ENCODE data around the gene ZNF615.
A peak's percentile ranks its signal among the peaks of the same experiment; 100 is the strongest.
"Not testable (repeated sequence)": the region's sequence is repeated elsewhere in the genome, so short reads cannot be mapped to it uniquely, and the experiment has no call there.

The ZNF615 gene

DNA sequence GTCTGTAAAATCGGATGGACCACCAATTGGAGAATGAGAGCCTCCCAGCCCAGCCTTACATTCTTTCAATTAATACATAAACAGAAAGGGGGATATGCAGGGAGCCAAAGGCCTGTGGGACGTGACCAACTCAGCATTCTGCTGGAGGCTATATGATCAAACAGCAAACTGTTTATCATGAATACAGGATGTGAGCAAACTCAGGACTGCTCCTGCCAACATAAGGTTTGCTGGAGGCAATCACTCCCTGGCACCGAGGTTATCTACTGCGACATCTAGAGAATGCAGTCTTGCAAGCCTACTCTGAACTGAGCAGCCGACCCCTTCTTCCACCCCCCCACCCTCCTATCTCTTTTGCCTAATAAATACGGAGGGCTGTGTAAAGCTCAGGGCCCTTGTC, 27.1 kb downstream of the ZNF615 start:
- H3K27ac ChIP-seq (ENCODE audit: insufficient read depth in 1 of 2, low read depth in 1 of 2, low read length in 2 of 2, poor library complexity in 1 of 2, severe bottlenecking in 2 of 2); POLR2A ChIA-PET; H3K27me3 ChIP-seq (replicated peaks in 2 of 5; ENCODE audit: control insufficient read depth in 4 of 5, insufficient read depth in 5 of 5, low read length in 4 of 5); DNase-seq; H3K4me1 ChIP-seq (ENCODE audit: control extremely low read depth in 1 of 4, control insufficient read depth in 4 of 4, insufficient read depth in 4 of 4, low read length in 3 of 4): not testable (repeated sequence)
- 100% methylated on average over 2 of the region's 6 CpGs for WGBS (ENCODE audit: insufficient coverage)
- Histone ChIP-seq H3K36me3 (ENCODE audit: control insufficient read depth in 4 of 4, insufficient read depth in 4 of 4, low read length in 3 of 4) (peaks cover 11 to 63% (median 25%) of the 10 kb centered on the region in 4 experiments), H3K9me3 (ENCODE audit: control extremely low read depth in 1 of 5, control insufficient read depth in 4 of 5, insufficient read depth in 2 of 5, low read depth in 1 of 5, low read length in 4 of 5) (peaks cover 11 to 89% (median 55%) of the 10 kb centered on the region in 5 experiments), H3K4me3 (ENCODE audit: control insufficient read depth in 1 of 7, extremely low read depth in 1 of 7, insufficient read depth in 4 of 7, low read depth in 2 of 7, low read length in 6 of 7) (peak overlapping the region in 1 of 7 experiments; percentile 11)
- CTCF ChIA-PET: interaction anchor here (1.2 kb wide), 1 partner anchor 10 kb away, joined by 3 read pairs; no protein-coding TSS in a partner anchor

DNA sequence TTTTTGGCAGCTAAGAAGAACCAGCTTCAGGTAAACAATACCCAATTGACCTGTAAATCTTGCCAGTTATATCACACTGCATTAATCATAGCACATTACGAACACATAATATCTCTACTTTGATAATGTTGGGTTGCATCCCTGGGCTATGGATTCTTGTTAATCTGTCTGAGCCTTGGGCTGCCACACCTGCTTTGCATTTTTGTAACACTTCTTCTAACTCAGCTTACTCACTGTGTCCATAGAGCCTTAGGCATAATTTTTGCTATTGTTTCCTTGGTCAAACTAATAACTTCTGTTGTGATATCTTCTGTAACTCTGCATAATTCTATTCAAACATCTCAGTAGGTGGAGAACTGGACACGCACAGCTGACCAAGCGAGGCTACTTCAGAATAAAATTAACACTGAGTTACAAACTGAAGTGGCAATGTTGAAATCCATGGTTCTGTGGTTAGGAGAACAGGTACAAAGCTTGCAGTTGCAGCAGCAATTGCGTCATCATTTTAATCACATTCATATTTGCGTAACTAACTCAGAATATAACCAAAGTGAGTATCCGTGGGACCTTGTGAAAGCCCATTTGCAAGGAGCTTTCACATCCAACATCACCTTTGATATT, 27.8 kb downstream of the ZNF615 start:
- Histone ChIP-seq H3K9me3 (ENCODE audit: control extremely low read depth in 1 of 5, control insufficient read depth in 4 of 5, insufficient read depth in 2 of 5, low read depth in 1 of 5, low read length in 4 of 5) (peaks cover 11 to 93% (median 59%) of the 10 kb centered on the region in 5 experiments), H3K27ac (ENCODE audit: insufficient read depth in 1 of 2, low read depth in 1 of 2, low read length in 2 of 2, poor library complexity in 1 of 2, severe bottlenecking in 2 of 2) (no peak overlapping the region), H3K4me1 (ENCODE audit: control extremely low read depth in 1 of 4, control insufficient read depth in 4 of 4, insufficient read depth in 4 of 4, low read length in 3 of 4) (no peaks in the 10 kb centered on the region), H3K27me3 (replicated peaks in 2 of 5; ENCODE audit: control insufficient read depth in 4 of 5, insufficient read depth in 5 of 5, low read length in 4 of 5) (no peaks in the 10 kb centered on the region), H3K4me3 (ENCODE audit: control insufficient read depth in 1 of 7, extremely low read depth in 1 of 7, insufficient read depth in 4 of 7, low read depth in 2 of 7, low read length in 6 of 7) (no peak overlapping the region), H3K36me3 (ENCODE audit: control insufficient read depth in 4 of 4, insufficient read depth in 4 of 4, low read length in 3 of 4) (peaks cover 11 to 65% (median 25%) of the 10 kb centered on the region in 4 experiments)
- CTCF ChIA-PET: interaction anchor here (1.2 kb wide), 1 partner anchor 9 kb away, joined by 3 read pairs; no protein-coding TSS in a partner anchor
- POLR2A ChIA-PET: no interaction called here
- DNase-seq: no peak
- WGBS (ENCODE audit: insufficient coverage): 100% methylated on average over 2 of the region's 6 CpGs

DNA sequence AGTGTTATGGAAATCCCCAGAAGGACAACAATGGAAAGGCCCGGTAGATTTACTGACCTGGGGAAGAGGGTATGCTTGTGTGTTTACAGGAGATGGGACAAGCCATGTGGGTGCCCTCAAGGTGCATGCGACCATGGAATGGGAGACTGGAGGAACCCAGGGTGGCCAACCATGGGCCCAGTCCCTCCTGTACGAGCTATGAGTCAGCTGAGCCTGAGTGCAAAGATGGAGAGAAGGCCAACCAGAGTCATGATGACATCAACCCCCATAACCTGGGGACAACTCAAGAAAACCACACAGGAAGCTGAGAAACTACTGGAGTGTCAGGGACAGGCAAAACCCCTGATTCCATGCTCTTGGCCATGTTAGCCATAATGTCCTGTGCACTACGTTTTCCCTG, 29.1 kb downstream of the ZNF615 start:
- WGBS (ENCODE audit: insufficient coverage): 86% methylated on average over 4 of the region's 4 CpGs
- ChIA-PET POLR2A (no interaction called here), CTCF (interaction anchor here (1.2 kb wide), 1 partner anchor 9 kb away, joined by 3 read pairs; no protein-coding TSS in a partner anchor)
- Histone ChIP-seq H3K27me3 (replicated peaks in 2 of 5; ENCODE audit: control insufficient read depth in 4 of 5, insufficient read depth in 5 of 5, low read length in 4 of 5) (no peaks in the 10 kb centered on the region), H3K4me1 (ENCODE audit: control extremely low read depth in 1 of 4, control insufficient read depth in 4 of 4, insufficient read depth in 4 of 4, low read length in 3 of 4) (no peaks in the 10 kb centered on the region), H3K9me3 (ENCODE audit: control extremely low read depth in 1 of 5, control insufficient read depth in 4 of 5, insufficient read depth in 2 of 5, low read depth in 1 of 5, low read length in 4 of 5) (peaks cover 8 to 96% (median 67%) of the 10 kb centered on the region in 5 experiments), H3K36me3 (ENCODE audit: control insufficient read depth in 4 of 4, insufficient read depth in 4 of 4, low read length in 3 of 4) (peaks cover 21 to 70% (median 35%) of the 10 kb centered on the region in 4 experiments), H3K27ac (ENCODE audit: insufficient read depth in 1 of 2, low read depth in 1 of 2, low read length in 2 of 2, poor library complexity in 1 of 2, severe bottlenecking in 2 of 2) (no peak overlapping the region), H3K4me3 (ENCODE audit: control insufficient read depth in 1 of 7, extremely low read depth in 1 of 7, insufficient read depth in 4 of 7, low read depth in 2 of 7, low read length in 6 of 7) (no peak overlapping the region)
- no peak for DNase-seq

GRCh38 chr19:51977346-51977745, 30.7 kb downstream of the ZNF615 start:
- Histone ChIP-seq H3K4me3 (ENCODE audit: control insufficient read depth in 1 of 7, extremely low read depth in 1 of 7, insufficient read depth in 4 of 7, low read depth in 2 of 7, low read length in 6 of 7) (no peak overlapping the region), H3K9me3 (ENCODE audit: control extremely low read depth in 1 of 5, control insufficient read depth in 4 of 5, insufficient read depth in 2 of 5, low read depth in 1 of 5, low read length in 4 of 5) (peaks cover 18 to 95% (median 74%) of the 10 kb centered on the region in 5 experiments), H3K4me1 (ENCODE audit: control extremely low read depth in 1 of 4, control insufficient read depth in 4 of 4, insufficient read depth in 4 of 4, low read length in 3 of 4) (no peaks in the 10 kb centered on the region), H3K27ac (ENCODE audit: insufficient read depth in 1 of 2, low read depth in 1 of 2, low read length in 2 of 2, poor library complexity in 1 of 2, severe bottlenecking in 2 of 2) (no peak overlapping the region), H3K36me3 (ENCODE audit: control insufficient read depth in 4 of 4, insufficient read depth in 4 of 4, low read length in 3 of 4) (peaks cover 29 to 76% (median 44%) of the 10 kb centered on the region in 4 experiments), H3K27me3 (replicated peaks in 2 of 5; ENCODE audit: control insufficient read depth in 4 of 5, insufficient read depth in 5 of 5, low read length in 4 of 5) (no peaks in the 10 kb centered on the region)
- DNase-seq: no peak
- ChIA-PET CTCF (no interaction called here), POLR2A (no interaction called here)
- 97% methylated on average over 7 of the region's 7 CpGs for WGBS (ENCODE audit: insufficient coverage)

DNA sequence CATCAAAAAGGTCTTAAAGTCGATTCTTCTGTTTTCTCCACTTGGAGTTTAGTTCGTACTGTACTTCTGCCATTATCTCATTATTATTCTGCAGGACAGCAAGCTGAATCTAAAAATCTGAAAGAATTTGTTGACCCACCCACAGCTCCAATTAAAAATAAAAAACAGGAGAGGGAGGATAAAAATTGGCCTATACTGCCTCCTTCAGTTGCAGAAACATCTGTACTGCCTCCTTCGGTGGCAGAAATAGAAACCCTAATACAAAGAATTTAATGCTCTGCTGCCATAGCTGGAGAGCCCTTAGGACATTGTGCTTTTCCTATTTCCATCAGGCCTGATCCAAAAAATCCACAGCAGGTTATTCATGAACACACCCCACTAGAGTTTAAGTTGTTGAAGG, 31.2 kb downstream of the ZNF615 start:
- H3K36me3 ChIP-seq (ENCODE audit: control insufficient read depth in 4 of 4, insufficient read depth in 4 of 4, low read length in 3 of 4): peaks cover 31 to 78% (median 47%) of the 10 kb centered on the region in 4 experiments
- H3K27me3 ChIP-seq (replicated peaks in 2 of 5; ENCODE audit: control insufficient read depth in 4 of 5, insufficient read depth in 5 of 5, low read length in 4 of 5): no peaks in the 10 kb centered on the region
- H3K4me3 ChIP-seq (ENCODE audit: control insufficient read depth in 1 of 7, extremely low read depth in 1 of 7, insufficient read depth in 4 of 7, low read depth in 2 of 7, low read length in 6 of 7): no peak overlapping the region
- no peak for DNase-seq
- H3K27ac ChIP-seq (ENCODE audit: insufficient read depth in 1 of 2, low read depth in 1 of 2, low read length in 2 of 2, poor library complexity in 1 of 2, severe bottlenecking in 2 of 2): no peak overlapping the region
- ChIA-PET CTCF (no interaction called here), POLR2A (no interaction called here)
- 86% methylated on average over 1 of the region's 3 CpGs for WGBS (ENCODE audit: insufficient coverage)
- H3K4me1 ChIP-seq (ENCODE audit: control extremely low read depth in 1 of 4, control insufficient read depth in 4 of 4, insufficient read depth in 4 of 4, low read length in 3 of 4): no peaks in the 10 kb centered on the region
- H3K9me3 ChIP-seq (ENCODE audit: control extremely low read depth in 1 of 5, control insufficient read depth in 4 of 5, insufficient read depth in 2 of 5, low read depth in 1 of 5, low read length in 4 of 5): peaks cover 18 to 96% (median 76%) of the 10 kb centered on the region in 5 experiments

GRCh38 chr19:51975787-51976186, 32.2 kb downstream of the ZNF615 start:
- Histone ChIP-seq H3K9me3 (ENCODE audit: control extremely low read depth in 1 of 5, control insufficient read depth in 4 of 5, insufficient read depth in 2 of 5, low read depth in 1 of 5, low read length in 4 of 5) (peaks cover 22 to 97% (median 80%) of the 10 kb centered on the region in 5 experiments), H3K36me3 (ENCODE audit: control insufficient read depth in 4 of 4, insufficient read depth in 4 of 4, low read length in 3 of 4) (peaks cover 35 to 80% (median 51%) of the 10 kb centered on the region in 4 experiments)
- H3K4me1 ChIP-seq (ENCODE audit: control extremely low read depth in 1 of 4, control insufficient read depth in 4 of 4, insufficient read depth in 4 of 4, low read length in 3 of 4); H3K27ac ChIP-seq (ENCODE audit: insufficient read depth in 1 of 2, low read depth in 1 of 2, low read length in 2 of 2, poor library complexity in 1 of 2, severe bottlenecking in 2 of 2); H3K27me3 ChIP-seq (replicated peaks in 2 of 5; ENCODE audit: control insufficient read depth in 4 of 5, insufficient read depth in 5 of 5, low read length in 4 of 5); DNase-seq; CTCF ChIA-PET; POLR2A ChIA-PET; H3K4me3 ChIP-seq (ENCODE audit: control insufficient read depth in 1 of 7, extremely low read depth in 1 of 7, insufficient read depth in 4 of 7, low read depth in 2 of 7, low read length in 6 of 7): not testable (repeated sequence)
- 98% methylated on average over 15 of the region's 17 CpGs for WGBS (ENCODE audit: insufficient coverage)

- POLR2A ChIA-PET: no interaction called here
- H3K36me3 ChIP-seq (ENCODE audit: control insufficient read depth in 4 of 4, insufficient read depth in 4 of 4, low read length in 3 of 4): peaks cover 52 to 88% (median 66%) of the 10 kb centered on the region in 4 experiments
- peak; percentile 34 to 66 (median 65) for DNase-seq
- peaks cover 26 to 96% (median 86%) of the 10 kb centered on the region in 5 experiments for H3K9me3 ChIP-seq (ENCODE audit: control extremely low read depth in 1 of 5, control insufficient read depth in 4 of 5, insufficient read depth in 2 of 5, low read depth in 1 of 5, low read length in 4 of 5)
- H3K4me3 ChIP-seq (ENCODE audit: control insufficient read depth in 1 of 7, extremely low read depth in 1 of 7, insufficient read depth in 4 of 7, low read depth in 2 of 7, low read length in 6 of 7): peak overlapping the region in 1 of 7 experiments; percentile 22
- no peaks in the 10 kb centered on the region for H3K27me3 ChIP-seq (replicated peaks in 2 of 5; ENCODE audit: control insufficient read depth in 4 of 5, insufficient read depth in 5 of 5, low read length in 4 of 5)
- CTCF ChIA-PET: interaction anchor here (0.9 kb wide), 1 partner anchor 9 kb away, joined by 3 read pairs; no protein-coding TSS in a partner anchor
- H3K4me1 ChIP-seq (ENCODE audit: control extremely low read depth in 1 of 4, control insufficient read depth in 4 of 4, insufficient read depth in 4 of 4, low read length in 3 of 4): no peaks in the 10 kb centered on the region
- no peak overlapping the region for H3K27ac ChIP-seq (ENCODE audit: insufficient read depth in 1 of 2, low read depth in 1 of 2, low read length in 2 of 2, poor library complexity in 1 of 2, severe bottlenecking in 2 of 2)
- 100% methylated on average over 3 of the region's 4 CpGs for WGBS (ENCODE audit: insufficient coverage)
These were observed 36.4 kb downstream of the ZNF615 start for GRCh38 chr19:51971624-51972023.

All from common myeloid progenitor, CD34-positive (primary cell).